ENCODE results near the gene TMEM255B. TPM values are rescaled to one million over a fixed set of nuclear protein-coding genes. Genes with fewer than 3 reads are reported as not detected.
A peak's percentile ranks its signal among the peaks of the same experiment; 100 is the strongest.

TMEM255B gene
- total RNA-seq, 1 donor from 2014 or later: 321 TPM

GRCh38 chr13:113865427-113865826, 106.4 kb downstream of the TMEM255B start:
- Mint-ChIP-seq H3K27ac (ENCODE audit: unreplicated experiment) (no peak overlapping the region), H3K4me1 (ENCODE audit: unreplicated experiment) (peaks cover 16% of the 10 kb centered on the region), H3K9me3 (ENCODE audit: unreplicated experiment) (no peaks in the 10 kb centered on the region), H3K4me3 (ENCODE audit: unreplicated experiment) (peak overlapping the region; percentile 76), H3K27me3 (ENCODE audit: unreplicated experiment) (peaks cover 16% of the 10 kb centered on the region), H3K36me3 (ENCODE audit: low read depth, unreplicated experiment) (peaks cover under 1% of the 10 kb centered on the region)
- no peak for DNase-seq (ENCODE audit: low spot score)
- TF ChIP-seq CTCF (IDR thresholded peaks at IDR 0.05; ENCODE audit: unreplicated experiment): no peak

Other genes with a start within 250 kb of the TMEM255B start
- 65.8 TPM for gene TFDP1, start 174.5 kb upstream of the TMEM255B start, total RNA-seq (ENCODE audit: unreplicated experiment)
- gene ATP4B, start 101.0 kb upstream of the TMEM255B start, total RNA-seq (ENCODE audit: unreplicated experiment): not detected
- 0.54 TPM for gene GRK1, start 92.0 kb upstream of the TMEM255B start, total RNA-seq (ENCODE audit: unreplicated experiment)
- gene GAS6, start 104.8 kb downstream of the TMEM255B start, total RNA-seq (ENCODE audit: unreplicated experiment): 19.8 TPM
- 1.5 TPM for gene C13orf46, start 214.8 kb downstream of the TMEM255B start, total RNA-seq (ENCODE audit: unreplicated experiment)